Body of pancreas (tissue), 4 donors: ENCODE data around the gene KCNMB2.

Experiments used
- CTCF ChIP-seq, 7 experiments: fragments of 450-650 bp in 4 of 7; fragments of 200-600 bp in 3 of 7; sonication (generic) in 3 of 7; IDR thresholded peaks; one replicate each; pipeline ENCODE4 v1.5.1; 2016 to 2019; ENCODE audit warnings: antibody characterized with exemption in 7 of 7
- POLR2A ChIP-seq, 3 donors: fragments of 450-650 bp; IDR thresholded peaks; one replicate each; pipeline ENCODE4 v1.6.1; 2016; ENCODE audit warnings: antibody characterized with exemption in 3 of 3, mild to moderate bottlenecking in 2 of 3

GRCh38 chr3:178699364-178699763 is 163.1 kb downstream of the KCNMB2 start:
- TF ChIP-seq CTCF (IDR thresholded peaks at IDR 0.05): no peak
- TF ChIP-seq POLR2A (IDR thresholded peaks at IDR 0.05): no peak
